Activated CD4-positive, alpha-beta T cell treated with anti-CD3 and anti-CD28 coated beads for 4 hours (primary cell): ENCODE results near the gene DIAPH2.

Experiments
- DNase-seq, 2 donors: peaks; one replicate each; pipeline ENCODE4 v3.0.0-alpha.2; 2020

Gene DIAPH2

DNA sequence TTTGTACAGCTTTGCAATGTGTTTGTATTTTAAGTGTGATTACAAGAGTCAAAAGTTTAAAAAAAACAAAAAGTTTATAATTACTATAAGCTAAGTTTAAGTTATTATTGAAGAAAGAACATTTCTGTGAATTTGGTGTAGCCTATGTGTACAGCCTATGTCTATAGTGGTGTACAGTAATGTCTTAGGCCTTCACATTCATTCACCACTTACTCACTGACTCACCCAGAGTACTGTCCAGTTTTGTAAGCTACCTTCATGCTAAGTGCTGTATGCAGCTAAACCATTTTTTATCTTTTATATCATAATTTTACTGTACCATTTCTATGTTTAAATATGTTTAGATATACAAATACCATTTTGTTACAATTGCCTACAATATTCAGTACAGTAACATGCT is 381.3 kb downstream of the DIAPH2 start:
- DNase-seq = no peak

DNA sequence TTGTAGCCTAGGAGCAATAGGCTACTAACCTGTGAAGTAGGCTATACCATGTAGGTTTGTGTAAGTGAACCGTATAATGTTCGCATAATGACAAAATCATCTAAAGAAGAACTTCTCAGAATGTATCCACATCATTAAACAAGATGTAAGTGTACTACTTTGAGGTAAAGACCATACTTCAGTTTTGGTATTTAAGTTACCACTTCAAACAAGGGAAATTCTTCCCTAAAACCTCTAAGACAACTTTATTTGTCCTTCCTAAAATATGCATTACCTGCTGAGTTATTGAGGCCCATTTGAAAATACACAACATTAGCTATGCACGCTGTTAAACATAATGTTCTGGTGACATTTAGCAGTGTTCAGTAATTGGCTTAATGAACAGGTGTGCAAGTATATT is 381.7 kb downstream of the DIAPH2 start:
- DNase-seq = no peak

DNA sequence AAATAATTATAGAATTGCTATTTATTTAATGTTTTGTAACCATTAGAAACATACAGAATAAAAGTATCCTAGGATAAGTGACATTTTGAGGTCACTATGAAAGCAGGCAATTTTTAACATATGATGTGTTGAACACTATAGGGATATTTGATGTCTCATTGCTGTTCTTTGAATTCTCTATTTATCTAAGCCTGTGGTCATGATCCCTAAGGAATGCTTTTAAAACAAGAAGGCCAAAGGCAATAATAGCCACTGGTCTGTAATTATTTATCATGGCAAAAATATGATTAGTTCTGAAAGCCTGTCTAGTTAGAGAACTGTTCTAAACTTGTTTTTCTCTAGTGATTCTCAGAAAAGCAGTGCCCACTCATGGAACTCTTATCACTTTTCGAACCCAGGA is 385.7 kb downstream of the DIAPH2 start:
- DNase-seq = no peak

DNA sequence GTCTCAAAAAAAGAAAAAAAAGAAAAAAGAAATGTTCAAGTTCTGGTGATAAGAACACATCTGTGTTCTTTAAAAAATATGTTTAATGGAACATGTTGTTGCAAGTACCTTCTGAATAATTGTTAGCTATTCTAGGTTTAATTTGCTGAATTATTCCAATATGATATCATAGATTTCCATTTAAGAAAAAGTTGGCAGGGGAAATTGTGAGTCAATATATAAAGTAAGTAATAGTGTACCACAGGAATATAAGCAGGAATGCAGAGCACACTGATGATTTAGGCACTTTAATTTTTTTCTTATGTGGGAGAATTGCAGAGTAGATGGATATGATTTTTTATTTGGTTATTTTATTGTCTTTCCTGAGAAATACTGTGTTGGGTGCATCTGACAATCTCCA is 389.8 kb downstream of the DIAPH2 start:
- DNase-seq = no peak

DNA sequence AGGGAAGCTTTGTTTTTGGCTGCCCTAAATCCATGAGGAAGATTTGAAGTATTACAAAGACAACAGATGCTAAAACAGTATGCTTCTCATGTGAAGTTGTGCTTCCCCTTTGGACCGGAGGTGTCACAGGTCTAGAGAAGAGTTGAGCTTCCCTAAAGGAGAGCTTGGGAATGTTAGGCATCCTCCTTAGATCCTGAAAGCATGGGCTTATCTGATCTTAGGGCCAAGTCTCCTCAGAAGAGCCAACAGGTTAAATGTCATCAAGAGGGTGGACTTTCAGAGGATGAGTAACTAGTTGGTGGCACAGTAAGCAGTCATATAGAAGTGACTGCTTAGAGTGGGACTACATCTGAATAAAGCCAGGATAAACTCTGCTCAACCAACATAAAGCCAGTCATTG is 404.5 kb downstream of the DIAPH2 start:
- DNase-seq = no peak

DNA sequence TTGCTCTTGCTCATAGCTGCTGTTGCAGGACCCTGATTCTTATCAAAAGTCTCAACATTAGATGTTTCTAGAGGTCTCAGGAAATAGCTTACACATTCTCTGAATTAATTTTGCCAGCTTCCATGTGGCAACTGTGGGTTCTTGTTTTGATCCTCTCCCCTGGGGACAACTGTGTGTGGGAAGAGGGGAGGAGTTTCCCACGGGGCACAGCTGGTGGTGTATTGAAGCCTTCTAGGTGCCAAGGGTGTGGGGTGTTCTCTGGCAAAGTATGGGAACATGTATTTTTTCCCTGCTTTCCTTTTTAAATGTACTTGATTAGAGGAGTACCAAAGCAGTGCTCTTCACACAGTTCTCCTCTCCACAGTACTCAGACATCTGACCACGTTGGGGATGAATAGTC is 411.7 kb downstream of the DIAPH2 start:
- no peak for DNase-seq

DNA sequence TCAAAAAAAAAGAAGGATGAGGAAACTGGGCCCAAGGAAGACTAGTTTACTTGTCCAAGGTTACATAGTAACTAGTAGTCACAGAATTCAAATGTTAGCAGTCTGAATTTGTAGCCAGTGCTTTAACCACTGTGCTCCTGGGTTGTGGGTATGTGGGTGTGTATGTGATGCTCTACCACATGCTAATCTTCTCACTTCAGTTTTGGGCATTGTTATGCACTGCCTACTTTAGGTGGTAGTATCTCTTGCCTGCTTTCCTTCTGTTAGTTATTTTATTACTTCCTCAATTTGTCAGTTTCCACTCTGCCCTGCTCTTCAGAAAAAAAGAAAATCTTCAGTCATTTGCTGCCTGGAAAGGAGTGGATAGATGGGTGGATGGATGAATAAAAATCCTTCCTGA is 418.3 kb downstream of the DIAPH2 start:
- no peak for DNase-seq

DNA sequence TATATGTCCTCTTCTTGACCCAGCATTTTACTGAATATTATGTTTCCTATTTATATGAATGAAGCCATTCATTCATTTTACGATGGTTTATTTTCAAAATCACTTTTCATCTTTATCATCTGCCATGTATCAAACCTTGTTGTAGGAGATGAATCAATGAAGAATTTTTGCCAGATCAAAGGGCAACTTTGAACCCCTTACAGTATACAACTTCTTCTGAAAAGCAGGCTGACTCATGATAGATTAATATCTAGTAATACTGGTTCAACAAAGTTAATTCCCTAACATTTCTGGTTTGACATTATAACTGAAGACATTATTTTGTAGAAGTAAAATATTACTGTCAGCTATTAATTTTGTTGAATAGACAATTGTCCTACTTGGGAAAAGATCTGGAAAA is 425.1 kb downstream of the DIAPH2 start:
- DNase-seq = no peak

DNA sequence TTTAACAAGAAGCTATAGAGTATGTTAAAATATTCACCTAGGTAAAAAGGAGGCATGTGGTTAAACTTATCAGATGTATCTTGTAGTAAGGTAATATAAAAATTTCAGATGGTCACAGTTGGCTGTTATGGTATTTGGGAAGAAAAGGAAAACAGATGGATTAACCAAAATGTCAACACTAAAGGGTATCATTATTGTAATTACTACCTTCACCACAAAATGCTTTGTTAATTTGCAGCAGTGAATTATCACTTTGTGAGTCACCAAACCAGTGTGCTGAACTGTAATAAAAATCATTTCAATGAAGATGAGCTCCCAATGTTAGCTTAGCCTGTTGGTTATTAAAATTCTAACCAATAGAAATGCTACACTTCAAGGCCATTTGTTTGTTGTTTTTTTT is 432.9 kb downstream of the DIAPH2 start:
- DNase-seq = no peak

DNA sequence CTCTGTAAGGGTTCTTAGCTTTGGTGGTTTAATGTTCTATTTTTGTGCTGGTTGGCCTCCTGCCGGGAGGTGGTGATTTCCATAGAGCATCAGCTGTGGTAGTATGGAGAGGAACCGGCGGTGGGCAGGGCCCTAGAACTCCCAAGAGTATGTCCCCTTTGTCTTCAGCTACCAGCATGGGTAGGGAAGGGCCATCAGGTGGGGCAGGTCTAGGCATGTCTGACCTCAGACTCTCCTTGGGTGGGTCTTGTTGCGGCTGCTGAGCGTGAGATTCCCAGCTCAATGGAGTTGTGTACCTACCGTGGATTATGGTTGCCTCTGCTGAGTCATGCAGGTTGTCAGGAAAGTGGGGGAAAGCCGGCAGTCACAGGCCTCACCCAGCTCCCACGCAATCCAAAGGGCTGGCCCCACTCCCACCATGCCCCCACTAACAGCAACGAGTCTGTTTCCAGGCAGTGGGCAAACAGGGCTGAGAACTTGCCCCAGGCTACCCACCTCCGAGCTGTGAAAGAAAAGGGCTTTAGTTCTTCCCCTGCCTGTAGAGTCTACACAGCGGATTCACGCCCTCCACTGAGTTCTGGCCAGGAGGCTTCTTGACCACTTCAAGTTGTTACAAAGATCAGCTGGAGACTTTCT is 434.9 kb downstream of the DIAPH2 start:
- DNase-seq = no peak

DNA sequence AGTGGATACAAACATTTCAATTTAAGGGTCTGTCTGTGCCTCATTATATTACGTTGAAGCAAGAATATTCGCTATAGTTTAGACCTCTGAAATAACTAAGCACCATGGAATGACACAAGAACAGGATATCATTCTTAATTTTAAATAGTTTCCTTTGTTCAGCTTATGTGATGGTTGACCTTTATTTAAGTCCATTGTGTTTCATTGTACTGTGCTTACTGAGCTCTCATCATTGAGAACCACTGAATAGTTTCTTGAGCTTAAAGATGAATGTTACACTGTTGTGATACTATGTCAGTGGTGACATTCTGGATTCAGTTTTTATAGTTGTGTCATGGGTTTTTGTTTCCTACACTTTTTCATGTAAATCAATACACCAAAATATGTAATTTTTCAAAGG is 438.4 kb downstream of the DIAPH2 start:
- DNase-seq = no peak

DNA sequence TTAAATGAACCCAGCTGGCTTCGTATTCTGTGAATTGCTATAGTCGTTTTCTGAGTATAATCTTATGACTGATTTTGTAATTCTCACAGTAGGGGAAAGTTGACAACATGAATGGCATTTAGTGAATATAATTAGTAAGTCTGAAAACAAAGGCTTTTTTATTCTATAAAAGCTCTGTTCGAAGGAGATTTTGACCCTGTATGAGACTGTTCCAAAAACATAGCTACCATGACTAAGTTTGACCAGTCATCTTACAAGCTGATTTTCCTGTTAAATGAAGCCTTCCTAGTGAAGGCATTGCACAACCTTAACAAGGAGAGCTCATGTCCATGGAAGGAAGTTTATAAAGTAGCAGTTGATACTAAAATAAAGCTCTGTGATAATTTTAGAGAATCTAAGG is 441.4 kb downstream of the DIAPH2 start:
- DNase-seq = no peak

DNA sequence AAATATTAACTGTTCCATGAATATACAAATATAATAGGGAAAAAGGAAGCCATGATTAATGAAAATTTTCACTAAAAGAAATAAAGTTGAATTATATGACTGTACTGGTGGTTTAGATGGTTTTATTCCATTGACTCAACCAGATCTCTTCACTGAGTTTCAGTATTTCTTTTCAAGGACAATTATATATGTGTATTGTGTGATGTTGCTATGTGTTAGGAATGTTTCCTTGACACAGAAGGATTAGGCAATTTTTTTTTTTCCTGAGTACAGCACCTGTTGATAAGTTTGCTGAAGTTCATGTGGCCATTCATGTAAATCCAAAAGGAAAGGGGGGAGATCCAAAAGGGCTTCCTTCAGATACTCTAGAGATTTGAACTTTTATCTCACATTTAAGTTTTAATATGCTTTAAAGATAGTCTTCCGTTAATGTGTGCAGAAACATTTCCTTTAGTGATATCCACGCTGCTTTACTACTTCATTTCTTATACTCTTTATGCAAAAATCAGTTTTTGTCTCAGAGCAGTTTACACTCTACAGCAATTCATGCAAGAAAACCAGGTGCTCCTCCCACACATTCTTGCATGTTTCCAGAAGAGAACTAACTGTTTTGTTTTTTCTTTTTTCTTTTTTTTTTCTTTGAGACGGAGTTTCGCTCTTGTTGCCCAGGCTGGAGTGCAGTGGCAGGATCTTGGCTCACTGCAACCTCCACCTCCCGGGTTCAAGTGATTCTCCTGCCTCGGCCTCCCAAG is 448.2 kb downstream of the DIAPH2 start:
- no peak for DNase-seq

DNA sequence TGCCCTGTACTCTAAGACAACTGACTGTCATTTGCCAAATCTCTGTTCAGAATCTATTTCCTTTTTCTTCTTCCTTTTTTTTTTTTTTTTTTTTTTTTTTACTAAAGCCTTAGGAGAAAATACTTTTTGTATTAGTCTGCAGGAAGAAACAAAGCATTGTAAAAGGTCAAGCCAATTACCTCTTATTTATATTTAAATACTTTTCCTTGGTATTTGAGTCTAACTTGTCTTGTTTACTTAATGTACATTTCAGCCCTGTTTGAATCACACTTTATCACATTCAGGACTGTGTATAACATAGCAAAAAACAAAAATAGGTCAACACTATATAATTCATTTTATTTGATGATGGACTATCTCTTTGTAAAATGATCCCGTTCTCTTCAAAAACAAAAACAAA is 461.3 kb downstream of the DIAPH2 start:
- no peak for DNase-seq

DNA sequence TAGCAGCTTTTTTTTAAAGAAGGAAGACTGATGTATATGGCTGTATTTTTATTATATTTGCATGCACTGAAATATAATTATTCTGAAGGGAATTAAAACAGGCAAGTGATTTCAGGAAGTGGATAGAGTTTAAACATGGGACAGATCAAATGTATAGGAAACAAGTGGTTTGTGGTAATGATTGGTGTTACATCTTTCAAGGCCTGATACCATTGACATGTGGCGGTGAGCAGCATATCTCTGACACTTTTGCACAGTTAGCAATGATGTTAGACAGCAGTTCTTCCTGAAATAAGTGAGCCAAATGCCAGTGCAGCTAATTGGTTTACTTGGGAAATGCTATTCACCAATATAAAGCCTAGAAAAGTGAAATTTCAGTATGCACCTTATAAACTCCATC is 471.2 kb downstream of the DIAPH2 start:
- DNase-seq = no peak

DNA sequence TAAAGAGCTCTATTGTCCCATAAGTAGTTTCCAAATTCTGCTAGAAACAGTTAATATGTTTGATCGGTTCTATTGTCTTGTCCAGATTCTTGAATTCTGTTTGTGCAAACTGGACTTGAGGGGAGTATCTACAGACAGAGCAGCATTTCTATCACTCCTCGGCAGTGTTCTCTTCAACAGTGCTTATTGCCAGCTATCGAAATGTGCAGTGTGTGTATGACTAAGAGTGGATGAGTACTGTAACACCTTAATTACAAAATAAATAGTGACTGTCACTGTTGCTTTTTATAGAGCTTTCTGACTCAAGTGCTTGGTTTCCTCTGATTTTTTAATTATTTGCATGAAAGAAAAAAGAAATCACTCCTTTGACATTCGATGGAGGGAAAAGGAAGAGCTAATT is 473.6 kb downstream of the DIAPH2 start:
- no peak for DNase-seq

DNA sequence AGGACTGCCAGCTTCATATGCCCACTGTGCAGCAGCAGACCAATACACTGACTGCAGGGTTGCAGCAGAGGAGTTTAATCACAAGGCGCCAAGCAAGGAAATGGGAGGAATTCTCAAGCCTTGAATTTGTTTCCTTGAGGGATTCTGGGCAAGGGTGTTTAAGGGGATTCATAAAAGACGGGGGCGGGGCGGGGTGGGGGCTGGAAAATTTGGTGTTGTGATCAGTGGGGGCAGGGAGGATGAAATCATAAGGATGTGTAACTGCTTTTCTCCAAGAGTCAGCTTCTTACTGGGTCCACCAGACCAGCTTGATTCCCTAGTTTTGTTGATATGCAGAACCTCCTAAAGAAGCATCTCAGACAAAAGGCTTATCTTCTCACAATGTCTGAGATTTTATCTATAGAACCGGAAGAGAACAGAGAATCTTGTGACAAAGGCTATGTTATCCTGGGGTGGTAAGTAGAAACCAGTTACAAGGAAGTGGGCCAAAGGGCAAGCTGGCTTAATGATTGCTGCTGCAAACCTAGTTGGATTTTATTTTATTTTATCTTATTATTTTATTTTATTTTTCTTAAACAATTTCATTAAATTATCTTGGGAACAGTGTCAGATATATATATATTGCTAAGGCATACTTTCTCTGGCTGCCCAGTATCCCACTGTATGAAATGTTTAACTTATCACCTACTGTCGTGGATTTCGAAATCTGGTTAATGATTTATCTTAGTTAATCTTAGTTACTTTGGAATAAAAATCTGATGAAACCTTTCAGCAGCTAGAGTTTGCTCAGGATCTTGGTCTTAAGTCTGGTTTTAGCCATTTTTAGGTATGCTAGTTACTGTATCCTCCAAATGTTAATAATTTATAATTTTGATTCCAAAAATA is 475.5 kb downstream of the DIAPH2 start:
- DNase-seq = no peak

DNA sequence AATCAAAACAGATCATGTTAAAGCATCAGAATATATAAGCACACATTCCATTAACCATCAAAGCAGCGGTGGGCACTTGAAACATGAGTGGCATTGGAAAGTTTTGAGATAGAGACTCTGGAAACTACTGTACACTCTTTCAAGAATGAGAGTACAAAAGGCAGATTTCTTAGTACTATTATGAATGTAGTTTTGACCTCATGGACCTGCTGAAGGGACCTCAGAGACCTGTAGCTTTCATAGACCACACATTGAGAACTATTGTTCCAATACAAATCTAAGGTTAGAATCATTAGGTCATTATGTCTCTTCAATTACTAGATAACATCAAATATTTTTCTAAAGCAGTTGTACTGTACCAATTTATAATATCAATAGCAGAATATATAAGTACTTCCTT is 482.7 kb downstream of the DIAPH2 start:
- DNase-seq = no peak

DNA sequence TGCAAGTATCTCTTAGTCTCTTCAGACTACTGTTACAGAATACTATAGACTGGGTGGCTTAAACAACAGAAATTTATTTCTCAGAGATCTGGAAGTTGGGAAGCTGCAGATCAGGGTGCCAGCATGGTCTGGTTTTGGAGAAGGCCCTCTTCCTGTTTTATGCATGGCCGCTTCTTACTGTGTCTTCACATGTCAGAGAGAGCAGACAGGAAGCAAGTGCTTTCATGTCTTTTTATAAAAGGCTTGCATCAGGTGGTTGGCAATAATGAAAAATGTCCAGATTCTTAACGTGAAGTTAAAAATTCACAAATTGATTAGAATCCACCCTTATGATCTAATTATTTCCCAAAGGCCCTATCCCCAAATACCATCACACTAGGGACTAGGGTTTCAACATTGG is 484.0 kb downstream of the DIAPH2 start:
- DNase-seq = no peak

DNA sequence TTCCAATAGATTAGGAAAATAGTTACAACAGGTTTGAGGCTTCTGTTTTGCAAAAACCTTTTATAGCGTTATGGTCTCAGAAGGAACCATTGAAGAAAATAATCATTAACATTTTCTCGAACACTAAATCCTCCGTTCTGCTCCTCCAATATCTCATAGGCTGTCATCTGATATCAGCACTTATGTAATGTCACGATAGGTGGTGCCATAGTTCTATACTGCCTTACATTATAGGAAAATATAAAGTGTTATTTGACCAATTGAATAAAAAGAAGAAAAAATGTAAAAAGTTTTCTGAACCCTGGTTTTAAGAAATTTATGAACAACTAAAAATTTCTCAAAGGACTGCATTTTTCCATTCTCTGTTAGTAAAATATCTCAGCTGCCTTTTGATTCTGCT is 490.5 kb downstream of the DIAPH2 start:
- DNase-seq = no peak

DNA sequence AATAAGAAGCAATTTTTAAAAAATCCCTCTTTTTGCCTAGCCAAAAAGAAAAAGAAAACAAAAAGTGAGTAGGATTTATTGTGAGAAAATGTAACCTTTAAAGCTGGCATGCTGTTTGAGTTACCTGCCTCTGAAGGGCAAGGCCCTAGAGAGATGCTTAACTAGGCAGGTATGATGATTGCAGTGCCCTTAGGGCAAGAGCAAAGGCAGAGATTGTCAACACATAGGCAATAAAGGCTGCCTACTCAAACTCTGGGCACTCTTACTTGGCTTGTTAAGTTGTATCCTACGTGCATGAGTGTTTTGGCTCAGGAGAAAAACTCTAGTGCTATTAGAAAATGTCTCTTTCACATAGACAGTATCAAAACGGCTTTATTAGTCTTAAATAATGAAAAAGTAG is 505.0 kb downstream of the DIAPH2 start:
- no peak for DNase-seq

DNA sequence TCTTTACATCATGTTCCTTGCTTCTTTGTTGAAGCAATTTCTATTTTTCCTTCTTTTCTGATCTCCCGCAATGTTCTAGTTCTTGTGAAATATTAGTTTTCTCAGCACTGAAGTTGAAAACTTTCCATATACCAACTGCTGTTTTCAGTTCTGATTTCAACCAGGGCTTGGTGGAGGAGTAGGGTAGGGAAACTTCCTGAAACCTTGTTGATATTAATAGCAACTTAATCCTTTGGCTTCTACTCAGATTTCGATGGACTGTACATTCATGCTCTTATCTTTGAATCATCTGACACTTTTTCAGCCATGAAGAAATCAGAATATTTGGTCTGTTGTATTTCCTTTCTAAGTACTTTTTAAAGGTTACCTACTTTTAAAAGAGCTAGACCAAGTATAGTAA is 514.9 kb downstream of the DIAPH2 start:
- no peak for DNase-seq

DNA sequence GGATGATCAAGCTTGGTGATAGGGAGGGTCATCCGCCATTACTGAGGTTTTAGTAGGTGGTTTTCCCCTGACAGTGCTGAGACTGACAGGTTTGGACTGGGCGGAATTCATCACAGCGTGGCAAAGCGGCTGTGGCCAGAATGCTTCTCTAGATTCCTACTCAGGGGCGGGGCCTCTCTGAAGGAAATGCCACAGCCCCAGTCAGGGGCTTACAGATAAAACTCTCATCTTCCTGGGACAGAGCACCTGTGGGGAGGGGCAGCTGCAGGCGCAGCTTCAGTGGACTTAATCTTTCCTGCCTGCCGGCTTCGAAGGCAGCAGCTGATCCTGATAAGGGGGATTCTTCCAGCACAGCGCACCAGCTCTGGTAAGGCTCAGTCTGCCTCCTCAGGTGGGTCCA is 515.8 kb downstream of the DIAPH2 start:
- no peak for DNase-seq

DNA sequence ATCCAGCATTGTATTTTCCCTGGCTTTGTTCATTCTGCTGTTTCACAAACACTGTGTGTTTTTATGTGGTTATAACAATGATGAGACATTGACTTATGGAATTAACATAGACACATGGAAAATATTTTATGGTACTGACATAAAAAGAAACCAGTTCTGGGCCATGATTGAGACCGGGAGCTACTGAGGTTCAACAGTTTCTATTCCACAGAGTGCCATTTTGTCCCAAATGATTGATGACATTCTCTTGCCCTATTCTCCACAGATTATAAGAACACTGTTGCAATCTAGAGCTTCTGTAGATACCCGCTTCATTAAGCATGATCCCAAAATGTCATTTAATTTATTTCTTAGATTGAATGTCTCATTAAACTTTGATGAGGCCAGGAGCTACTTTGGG is 525.9 kb downstream of the DIAPH2 start:
- DNase-seq = no peak
